ENCODE measurements around the gene ITGB7.

Gene ITGB7

DNA sequence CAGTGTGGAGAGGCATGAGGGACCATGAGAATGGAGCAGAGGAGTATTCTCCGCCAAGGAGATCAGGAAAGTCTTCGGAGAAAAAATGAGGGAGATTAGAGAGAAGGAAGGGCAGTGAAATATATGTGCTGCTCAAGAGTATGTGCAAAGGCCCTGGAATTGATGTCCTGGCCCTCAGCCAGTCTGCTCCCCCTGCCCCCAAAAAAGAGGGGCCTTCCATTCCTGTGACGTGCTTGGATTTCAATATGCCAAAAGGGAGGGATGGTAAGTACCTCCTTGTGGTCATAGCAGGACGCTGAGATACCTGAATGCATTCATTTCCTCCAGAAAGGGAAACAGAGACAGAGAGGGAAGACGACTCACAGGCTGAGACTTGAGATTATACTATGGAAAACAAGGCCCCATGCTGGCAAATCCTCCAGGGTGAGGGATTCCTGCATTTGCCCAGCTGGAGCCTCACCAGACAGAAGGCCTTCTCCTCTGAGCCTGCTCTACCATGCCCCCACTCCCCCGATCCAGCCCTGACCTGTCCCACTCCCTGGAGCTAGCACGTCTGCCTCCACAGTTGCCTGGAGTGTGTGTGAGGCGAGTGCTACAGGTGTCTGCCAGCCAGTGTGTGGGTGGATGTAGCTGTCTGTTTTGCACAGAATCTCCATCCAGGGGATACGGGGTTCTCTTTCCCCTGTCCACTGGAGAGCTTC is 28.8 kb upstream of the ITGB7 start:
- TF ChIP-seq TAF1 (IDR thresholded peaks at IDR 0.05; ENCODE audit: borderline replicate concordance, insufficient read depth, low read length) (no peak), POLR2AphosphoS5 (IDR thresholded peaks at IDR 0.05; ENCODE audit: low read depth, low read length) (no peak), SIN3A (IDR thresholded peaks at IDR 0.05; ENCODE audit: borderline replicate concordance, insufficient read depth, low read length) (no peak), FOXP2 (optimal IDR thresholded peaks at IDR 0.05; ENCODE audit: borderline replicate concordance, extremely low read depth, extremely low read length, insufficient read depth) (no peak)
- TF ChIP-seq, protein P1, sequence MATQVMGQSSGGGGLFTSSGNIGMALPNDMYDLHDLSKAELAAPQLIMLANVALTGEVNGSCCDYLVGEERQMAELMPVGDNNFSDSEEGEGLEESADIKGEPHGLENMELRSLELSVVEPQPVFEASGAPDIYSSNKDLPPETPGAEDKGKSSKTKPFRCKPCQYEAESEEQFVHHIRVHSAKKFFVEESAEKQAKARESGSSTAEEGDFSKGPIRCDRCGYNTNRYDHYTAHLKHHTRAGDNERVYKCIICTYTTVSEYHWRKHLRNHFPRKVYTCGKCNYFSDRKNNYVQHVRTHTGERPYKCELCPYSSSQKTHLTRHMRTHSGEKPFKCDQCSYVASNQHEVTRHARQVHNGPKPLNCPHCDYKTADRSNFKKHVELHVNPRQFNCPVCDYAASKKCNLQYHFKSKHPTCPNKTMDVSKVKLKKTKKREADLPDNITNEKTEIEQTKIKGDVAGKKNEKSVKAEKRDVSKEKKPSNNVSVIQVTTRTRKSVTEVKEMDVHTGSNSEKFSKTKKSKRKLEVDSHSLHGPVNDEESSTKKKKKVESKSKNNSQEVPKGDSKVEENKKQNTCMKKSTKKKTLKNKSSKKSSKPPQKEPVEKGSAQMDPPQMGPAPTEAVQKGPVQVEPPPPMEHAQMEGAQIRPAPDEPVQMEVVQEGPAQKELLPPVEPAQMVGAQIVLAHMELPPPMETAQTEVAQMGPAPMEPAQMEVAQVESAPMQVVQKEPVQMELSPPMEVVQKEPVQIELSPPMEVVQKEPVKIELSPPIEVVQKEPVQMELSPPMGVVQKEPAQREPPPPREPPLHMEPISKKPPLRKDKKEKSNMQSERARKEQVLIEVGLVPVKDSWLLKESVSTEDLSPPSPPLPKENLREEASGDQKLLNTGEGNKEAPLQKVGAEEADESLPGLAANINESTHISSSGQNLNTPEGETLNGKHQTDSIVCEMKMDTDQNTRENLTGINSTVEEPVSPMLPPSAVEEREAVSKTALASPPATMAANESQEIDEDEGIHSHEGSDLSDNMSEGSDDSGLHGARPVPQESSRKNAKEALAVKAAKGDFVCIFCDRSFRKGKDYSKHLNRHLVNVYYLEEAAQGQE (IDR thresholded peaks at IDR 0.05; ENCODE audit: insufficient read depth in 1 of 2, low read depth in 2 of 2, low read length in 2 of 2) = no peak

DNA sequence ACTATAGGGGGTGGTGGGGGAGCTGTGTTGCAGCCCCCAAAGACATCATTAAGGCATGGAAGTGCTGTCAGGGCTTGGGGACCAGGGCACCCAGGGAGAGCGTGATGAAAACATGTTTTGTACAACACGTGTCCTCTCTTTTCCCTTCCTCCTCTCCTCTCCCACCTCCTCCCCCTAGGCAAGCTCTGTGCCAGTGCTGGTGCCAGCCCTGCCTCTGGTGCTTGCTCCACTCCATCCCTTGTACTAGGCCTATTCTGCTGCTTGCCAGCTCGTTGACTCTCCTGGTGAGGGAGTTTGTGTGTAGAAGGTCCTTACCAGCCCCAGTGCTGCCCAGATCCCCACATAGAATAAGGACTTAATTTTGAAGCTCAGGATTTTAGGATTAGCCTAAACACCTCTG is 28.1 kb upstream of the ITGB7 start:
- TF ChIP-seq POLR2AphosphoS5 (IDR thresholded peaks at IDR 0.05; ENCODE audit: low read depth, low read length) (no peak), TAF1 (IDR thresholded peaks at IDR 0.05; ENCODE audit: borderline replicate concordance, insufficient read depth, low read length) (no peak), FOXP2 (optimal IDR thresholded peaks at IDR 0.05; ENCODE audit: borderline replicate concordance, extremely low read depth, extremely low read length, insufficient read depth) (no peak), SIN3A (IDR thresholded peaks at IDR 0.05; ENCODE audit: borderline replicate concordance, insufficient read depth, low read length) (no peak)
- TF ChIP-seq, protein P1 (IDR thresholded peaks at IDR 0.05; ENCODE audit: insufficient read depth in 1 of 2, low read depth in 2 of 2, low read length in 2 of 2) = no peak

DNA sequence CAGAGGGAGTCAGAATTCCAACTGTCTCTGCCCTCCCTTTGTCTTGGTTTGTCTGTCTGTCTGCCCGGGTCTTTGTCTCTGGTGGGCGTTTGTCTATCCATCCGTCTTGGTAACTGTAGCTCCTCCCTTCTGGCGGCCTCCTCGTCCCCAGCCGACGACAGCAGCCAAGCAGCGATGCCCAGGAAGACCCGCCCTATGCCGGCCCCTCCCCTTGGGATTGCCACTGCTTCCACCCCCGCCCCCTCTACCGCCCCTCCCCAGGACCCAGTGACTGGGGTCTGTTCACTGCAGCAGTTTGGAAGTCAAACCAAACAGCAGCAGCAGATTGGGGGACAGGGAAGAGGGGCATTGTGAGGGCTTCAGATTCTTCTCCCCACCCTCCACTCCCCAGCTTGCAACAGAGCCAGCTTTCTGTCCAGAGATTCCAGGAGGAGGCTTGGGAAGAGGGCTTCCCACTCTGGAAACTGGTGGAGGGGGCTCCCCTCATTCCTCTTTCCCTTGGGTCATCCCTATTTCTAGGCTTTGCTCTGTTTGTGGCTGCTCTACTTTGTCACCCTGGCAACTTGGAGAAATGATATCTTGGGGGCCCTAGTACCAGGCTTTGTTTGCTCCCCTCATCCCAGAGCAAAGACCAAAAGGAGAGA is 27.3 kb upstream of the ITGB7 start:
- TF ChIP-seq TAF1 (IDR thresholded peaks at IDR 0.05; ENCODE audit: borderline replicate concordance, insufficient read depth, low read length) (no peak), FOXP2 (optimal IDR thresholded peaks at IDR 0.05; ENCODE audit: borderline replicate concordance, extremely low read depth, extremely low read length, insufficient read depth) (no peak), SIN3A (IDR thresholded peaks at IDR 0.05; ENCODE audit: borderline replicate concordance, insufficient read depth, low read length) (no peak), POLR2AphosphoS5 (IDR thresholded peaks at IDR 0.05; ENCODE audit: low read depth, low read length) (no peak)
- TF ChIP-seq, protein P1 (IDR thresholded peaks at IDR 0.05; ENCODE audit: insufficient read depth in 1 of 2, low read depth in 2 of 2, low read length in 2 of 2) = no peak

DNA sequence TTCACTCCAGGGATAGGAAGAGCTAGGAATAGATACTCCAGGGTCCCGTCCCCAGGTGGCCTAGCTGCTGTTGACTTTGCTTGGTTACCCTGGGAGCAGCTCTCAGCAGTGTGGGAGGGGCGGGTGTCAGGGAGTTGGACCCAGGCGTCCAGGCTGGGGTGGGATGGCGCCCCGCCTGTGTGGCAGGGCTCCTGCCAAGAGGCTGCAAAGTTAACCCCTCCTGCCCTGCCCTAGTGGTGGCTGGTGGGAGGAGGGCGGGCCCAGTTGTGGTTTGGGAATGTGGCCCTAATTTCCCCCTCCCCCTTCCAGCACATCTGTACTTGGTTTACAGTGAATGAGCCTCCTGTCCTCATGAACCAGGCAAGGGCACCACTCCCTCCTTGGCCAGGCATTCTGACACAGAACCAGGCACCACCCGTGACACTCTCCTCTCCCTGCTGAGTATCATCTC is 26.6 kb upstream of the ITGB7 start:
- TF ChIP-seq TAF1 (IDR thresholded peaks at IDR 0.05; ENCODE audit: borderline replicate concordance, insufficient read depth, low read length) (no peak), SIN3A (IDR thresholded peaks at IDR 0.05; ENCODE audit: borderline replicate concordance, insufficient read depth, low read length) (no peak), FOXP2 (optimal IDR thresholded peaks at IDR 0.05; ENCODE audit: borderline replicate concordance, extremely low read depth, extremely low read length, insufficient read depth) (no peak), POLR2AphosphoS5 (IDR thresholded peaks at IDR 0.05; ENCODE audit: low read depth, low read length) (no peak)
- TF ChIP-seq, protein P1 (IDR thresholded peaks at IDR 0.05; ENCODE audit: insufficient read depth in 1 of 2, low read depth in 2 of 2, low read length in 2 of 2) = no peak

Measured in PFSK-1 (cell line).